Skeletal muscle tissue (tissue), 4 donors: ENCODE data around the gene CD48. TPM values are rescaled to one million over a fixed set of nuclear protein-coding genes. Genes with fewer than 3 reads are reported as not detected.
A peak's percentile ranks its signal among the peaks of the same experiment; 100 is the strongest.

Experiments used
- H3K27ac ChIP-seq: one replicate; pipeline ENCODE4 v1.7.0; 2013; ENCODE audit warnings: mild to moderate bottlenecking, low read depth, low read length, inconsistent platforms
- H3K27me3 ChIP-seq, 3 donors: one replicate each; pipeline ENCODE4 v1.7.0; 2013; ENCODE audit warnings: low read length in 3 of 3; ENCODE audit not compliant: control insufficient read depth in 3 of 3, insufficient read depth in 3 of 3
- H3K36me3 ChIP-seq, 3 donors: one replicate each; pipeline ENCODE4 v1.7.0; 2013; ENCODE audit warnings: low read length in 3 of 3; ENCODE audit not compliant: control insufficient read depth in 3 of 3, insufficient read depth in 3 of 3
- H3K4me1 ChIP-seq, 3 donors: one replicate each; pipeline ENCODE4 v1.7.0; 2013; ENCODE audit warnings: low read length in 3 of 3, mild to moderate bottlenecking in 3 of 3; ENCODE audit not compliant: control insufficient read depth in 3 of 3, insufficient read depth in 3 of 3
- H3K4me3 ChIP-seq, 3 donors: one replicate each; pipeline ENCODE4 v1.7.0; 2013; ENCODE audit warnings: low read length in 3 of 3
- H3K9ac ChIP-seq, 3 donors: one replicate each; pipeline ENCODE4 v1.7.0; 2013; ENCODE audit warnings: low read length in 3 of 3, mild to moderate bottlenecking in 3 of 3, moderate library complexity in 2 of 3, low read depth in 1 of 3
- H3K9me3 ChIP-seq, 3 donors: one replicate each; pipeline ENCODE4 v1.7.0; 2013; ENCODE audit warnings: low read length in 3 of 3; ENCODE audit not compliant: control insufficient read depth in 3 of 3
- total RNA-seq: library from RNA; depleted of rRNA; stranded (reverse); fragments of >200 nt; gene quantifications from one replicate; pipeline ENCODE4 v1.2.3, GENCODE V29; 2014
- donor health status: Osteomylitis.

CD48 gene
- total RNA-seq, 1 donor from 2014 or later, result 5.2 TPM

- Histone ChIP-seq H3K27me3 (no peaks in the 10 kb centered on the region), H3K4me3 (no peak overlapping the region), H3K4me1 (peaks cover 0 to 4% (median 4%) of the 10 kb centered on the region in 3 donors), H3K36me3 (no peaks in the 10 kb centered on the region), H3K9ac (no peak overlapping the region), H3K27ac (peak overlapping the region; percentile 12), H3K9me3 (no peaks in the 10 kb centered on the region)
These were observed 65.4 kb downstream of the CD48 start for GRCh38 chr1:160646180-160646579.

- Histone ChIP-seq H3K27ac (no peak overlapping the region), H3K9ac (no peak overlapping the region), H3K4me1 (peaks cover 0 to 4% (median 4%) of the 10 kb centered on the region in 3 donors), H3K9me3 (no peaks in the 10 kb centered on the region), H3K4me3 (no peak overlapping the region), H3K27me3 (no peaks in the 10 kb centered on the region), H3K36me3 (no peaks in the 10 kb centered on the region)
These were observed 66.1 kb downstream of the CD48 start for GRCh38 chr1:160645386-160646130.

DNA sequence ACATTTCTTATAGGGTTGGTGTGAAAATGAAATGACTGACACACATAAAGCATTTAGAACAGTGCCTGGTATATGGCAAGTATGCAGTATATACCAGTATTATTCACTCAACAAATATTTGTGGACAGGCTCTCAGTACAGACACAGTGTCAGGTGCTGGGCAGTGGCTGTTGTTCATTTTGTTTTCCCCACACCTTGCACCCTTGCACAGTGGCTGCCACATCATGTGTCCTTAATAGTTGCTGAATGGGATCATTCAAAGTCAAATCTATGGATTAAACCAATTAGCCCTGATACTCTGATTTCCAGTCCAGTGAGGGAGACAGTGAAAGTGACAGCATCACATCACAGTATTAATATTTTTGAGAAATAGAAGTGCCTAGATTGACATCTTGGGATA is 67.2 kb downstream of the CD48 start:
- H3K4me1 ChIP-seq, result peaks cover 0 to 6% (median 4%) of the 10 kb centered on the region in 3 donors
- H3K9ac ChIP-seq, result no peak overlapping the region
- no peak overlapping the region for H3K4me3 ChIP-seq
- no peaks in the 10 kb centered on the region for H3K9me3 ChIP-seq
- H3K27ac ChIP-seq, result no peak overlapping the region
- H3K36me3 ChIP-seq, result no peaks in the 10 kb centered on the region
- no peaks in the 10 kb centered on the region for H3K27me3 ChIP-seq

DNA sequence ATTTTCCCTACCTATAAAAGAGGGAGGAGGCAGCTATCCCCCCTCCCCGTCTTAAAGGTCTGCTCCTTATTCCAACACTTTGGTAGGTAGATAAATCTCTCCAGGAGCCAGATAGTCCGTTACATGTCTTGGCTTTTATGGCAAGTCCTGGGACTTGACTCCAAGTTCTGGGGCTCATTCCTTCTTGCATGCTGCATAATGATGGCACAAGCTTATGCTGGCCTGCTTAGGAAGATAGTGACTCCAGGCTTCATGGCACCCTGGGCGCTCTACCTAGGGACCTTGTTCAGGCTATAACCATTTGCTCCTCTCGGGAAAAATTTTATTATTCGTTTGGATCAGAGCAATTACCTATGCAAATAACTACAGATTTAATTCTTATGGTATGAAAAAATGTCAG is 68.5 kb downstream of the CD48 start:
- Histone ChIP-seq H3K27me3 (no peaks in the 10 kb centered on the region), H3K4me1 (peaks cover 0 to 6% (median 4%) of the 10 kb centered on the region in 3 donors), H3K27ac (no peak overlapping the region), H3K9ac (no peak overlapping the region), H3K4me3 (no peak overlapping the region), H3K9me3 (no peaks in the 10 kb centered on the region), H3K36me3 (no peaks in the 10 kb centered on the region)

GRCh38 chr1:160642281-160642644 is 69.4 kb downstream of the CD48 start:
- H3K9me3 ChIP-seq, result no peaks in the 10 kb centered on the region
- H3K27ac ChIP-seq, result no peak overlapping the region
- peaks cover 0 to 6% (median 4%) of the 10 kb centered on the region in 3 donors for H3K4me1 ChIP-seq
- no peaks in the 10 kb centered on the region for H3K27me3 ChIP-seq
- H3K36me3 ChIP-seq, result no peaks in the 10 kb centered on the region
- no peak overlapping the region for H3K4me3 ChIP-seq
- no peak overlapping the region for H3K9ac ChIP-seq

GRCh38 chr1:160641323-160642280 is 70.0 kb downstream of the CD48 start:
- Histone ChIP-seq H3K4me3 (no peak overlapping the region), H3K27me3 (no peaks in the 10 kb centered on the region), H3K9ac (no peak overlapping the region), H3K27ac (no peak overlapping the region), H3K36me3 (no peaks in the 10 kb centered on the region), H3K4me1 (peaks cover 0 to 6% (median 0%) of the 10 kb centered on the region in 3 donors), H3K9me3 (no peaks in the 10 kb centered on the region)

GRCh38 chr1:160640359-160641123 is 71.1 kb downstream of the CD48 start:
- H3K9ac ChIP-seq, result no peak overlapping the region
- no peaks in the 10 kb centered on the region for H3K27me3 ChIP-seq
- no peak overlapping the region for H3K4me3 ChIP-seq
- H3K4me1 ChIP-seq, result peaks cover 0 to 2% (median 0%) of the 10 kb centered on the region in 3 donors
- no peak overlapping the region for H3K27ac ChIP-seq
- H3K9me3 ChIP-seq, result no peaks in the 10 kb centered on the region
- no peaks in the 10 kb centered on the region for H3K36me3 ChIP-seq

DNA sequence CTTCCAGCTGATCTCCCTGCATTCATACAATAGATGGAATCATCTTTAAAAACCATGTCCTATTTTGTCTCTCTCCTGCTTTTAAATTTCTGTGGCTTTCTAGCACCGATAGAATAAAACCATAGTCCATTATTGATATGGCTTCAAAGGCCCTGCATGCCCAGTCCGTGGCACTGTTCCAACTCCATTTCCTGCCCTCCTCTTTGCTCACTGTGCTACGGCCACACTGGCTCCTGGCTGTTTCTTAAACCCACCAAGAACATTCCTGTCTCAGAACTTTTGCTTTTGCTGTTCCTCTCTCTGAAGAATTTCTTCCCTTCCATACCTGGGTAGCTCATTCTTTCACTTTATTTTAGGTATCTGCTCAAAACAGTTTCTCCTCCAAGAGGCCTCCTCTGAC is 72.0 kb downstream of the CD48 start:
- H3K9ac ChIP-seq, result no peak overlapping the region
- H3K27ac ChIP-seq, result no peak overlapping the region
- no peaks in the 10 kb centered on the region for H3K9me3 ChIP-seq
- no peaks in the 10 kb centered on the region for H3K36me3 ChIP-seq
- no peak overlapping the region for H3K4me3 ChIP-seq
- H3K27me3 ChIP-seq, result no peaks in the 10 kb centered on the region
- H3K4me1 ChIP-seq, result peaks cover 0 to 2% (median 0%) of the 10 kb centered on the region in 3 donors

GRCh38 chr1:160638926-160639325 is 72.7 kb downstream of the CD48 start:
- H3K9ac ChIP-seq, result no peak overlapping the region
- H3K4me1 ChIP-seq, result peaks cover 0 to 2% (median 0%) of the 10 kb centered on the region in 3 donors
- H3K27ac ChIP-seq, result no peak overlapping the region
- no peaks in the 10 kb centered on the region for H3K27me3 ChIP-seq
- no peaks in the 10 kb centered on the region for H3K9me3 ChIP-seq
- H3K4me3 ChIP-seq, result no peak overlapping the region
- H3K36me3 ChIP-seq, result no peaks in the 10 kb centered on the region
